GM12872 (cell line): Measurements from ENCODE around the gene WNK4.

Experiments
- CTCF ChIP-seq: IDR thresholded peaks from 3 replicates; pipeline ENCODE4 v1.5.1; 2011; ENCODE audit warnings: low read depth, mild to moderate bottlenecking, low read length, moderate library complexity; ENCODE audit not compliant: insufficient read depth

WNK4 gene

GRCh38 chr17:42783791-42784138, 3.4 kb downstream of the WNK4 start:
- no peak for TF ChIP-seq CTCF

- no peak for TF ChIP-seq CTCF
Measured at GRCh38 chr17:42784409-42784808, 4.0 kb downstream of the WNK4 start.

GRCh38 chr17:42784811-42785592, 4.6 kb downstream of the WNK4 start:
- no peak for TF ChIP-seq CTCF

GRCh38 chr17:42787266-42787665, 6.9 kb downstream of the WNK4 start:
- TF ChIP-seq CTCF: no peak

- TF ChIP-seq CTCF: no peak
Measured at GRCh38 chr17:42791948-42792347, 11.5 kb downstream of the WNK4 start.

GRCh38 chr17:42792545-42792944, 12.1 kb downstream of the WNK4 start:
- TF ChIP-seq CTCF: no peak

GRCh38 chr17:42795061-42795460, 14.7 kb downstream of the WNK4 start:
- TF ChIP-seq CTCF: no peak
